ENCODE results near the gene MYH7B. TPM values are rescaled to one million over a fixed set of nuclear protein-coding genes. Genes with fewer than 3 reads are reported as not detected.

The MYH7B gene
- total and polyA plus RNA-seq, 12 donors = 0.07 to 9.6 (median 0.45) TPM; not detected in 1

DNA sequence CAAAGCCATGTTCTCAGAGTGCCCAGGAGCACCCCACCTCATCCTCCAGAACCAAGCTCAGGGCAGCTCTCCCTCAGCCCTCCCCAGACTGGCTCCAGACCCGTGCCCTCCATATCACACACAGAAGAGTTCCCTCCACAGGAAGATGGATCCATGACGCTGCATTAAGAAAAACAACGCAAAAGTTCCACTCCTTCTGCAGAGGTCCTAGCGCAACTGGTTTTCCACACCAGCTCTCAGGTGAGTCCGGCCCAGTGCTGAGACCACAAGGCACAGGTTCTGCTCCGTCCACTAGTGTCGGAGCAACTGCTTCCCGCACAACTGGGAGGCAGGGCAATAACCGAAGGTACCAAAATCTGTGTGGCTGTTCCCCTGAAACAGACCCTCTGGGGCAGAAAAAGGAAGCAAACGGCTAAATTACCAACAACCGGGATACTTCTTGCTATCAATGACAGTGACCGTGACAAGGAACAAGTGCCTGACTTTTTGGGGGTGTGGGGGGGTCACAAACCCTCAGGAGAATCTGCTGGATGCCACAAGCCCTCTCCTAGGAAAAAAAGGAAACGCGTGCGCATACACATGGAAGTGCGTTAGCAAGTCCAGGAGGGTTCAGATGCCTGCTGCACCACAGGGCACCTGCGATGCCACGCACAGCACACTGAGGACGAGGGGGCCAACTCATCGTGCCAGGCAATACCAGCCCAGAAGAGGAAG lies 49.2 kb downstream of the MYH7B start:
- WGBS, 4 donors = 91 to 96% (median 93%) methylated on average over 17 to 20 of the region's 20 CpGs
- intact Hi-C loops (cut with DNase I) = no loop called here

More for the DNA sequence above, 49.2 kb downstream of the MYH7B start:
- no peak overlapping the region for H3K4me3 ChIP-seq
- H3K36me3 ChIP-seq (replicated peaks in 1 of 2) = peaks cover 0 to 99% of the 10 kb centered on the region in 2 donors
- H3K9me3 ChIP-seq (replicated peaks in 1 of 3) = no peaks in the 10 kb centered on the region
- peak in 4 of 7 donors; percentile 7 to 17 (median 10) for DNase-seq
- H3K27ac ChIP-seq = no peak overlapping the region
- peaks cover 15% of the 10 kb centered on the region in 2 donors for H3K4me1 ChIP-seq (replicated peaks in 1 of 2)
- no peaks in the 10 kb centered on the region for H3K27me3 ChIP-seq
- TF ChIP-seq, protein P1, sequence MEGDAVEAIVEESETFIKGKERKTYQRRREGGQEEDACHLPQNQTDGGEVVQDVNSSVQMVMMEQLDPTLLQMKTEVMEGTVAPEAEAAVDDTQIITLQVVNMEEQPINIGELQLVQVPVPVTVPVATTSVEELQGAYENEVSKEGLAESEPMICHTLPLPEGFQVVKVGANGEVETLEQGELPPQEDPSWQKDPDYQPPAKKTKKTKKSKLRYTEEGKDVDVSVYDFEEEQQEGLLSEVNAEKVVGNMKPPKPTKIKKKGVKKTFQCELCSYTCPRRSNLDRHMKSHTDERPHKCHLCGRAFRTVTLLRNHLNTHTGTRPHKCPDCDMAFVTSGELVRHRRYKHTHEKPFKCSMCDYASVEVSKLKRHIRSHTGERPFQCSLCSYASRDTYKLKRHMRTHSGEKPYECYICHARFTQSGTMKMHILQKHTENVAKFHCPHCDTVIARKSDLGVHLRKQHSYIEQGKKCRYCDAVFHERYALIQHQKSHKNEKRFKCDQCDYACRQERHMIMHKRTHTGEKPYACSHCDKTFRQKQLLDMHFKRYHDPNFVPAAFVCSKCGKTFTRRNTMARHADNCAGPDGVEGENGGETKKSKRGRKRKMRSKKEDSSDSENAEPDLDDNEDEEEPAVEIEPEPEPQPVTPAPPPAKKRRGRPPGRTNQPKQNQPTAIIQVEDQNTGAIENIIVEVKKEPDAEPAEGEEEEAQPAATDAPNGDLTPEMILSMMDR (IDR thresholded peaks at IDR 0.05) = no peak
- TF ChIP-seq POLR2A (IDR thresholded peaks at IDR 0.05) = no peak

MicroRNAs encoded within 50 kb of the gene (microRNA counts, 767-probe panel; counts per million panel counts)
- microRNA hsa-miR-499a-3p = 0 to 4,800 counts per million in 2 donors
- 0 counts per million in 2 donors for microRNA hsa-miR-499a-5p
- 0 counts per million in 2 donors for microRNA hsa-miR-499b-3p
- microRNA hsa-miR-499b-5p = 0 counts per million in 2 donors

Small RNA genes lying within 50 kb of the gene (microRNA-seq; reads per million reads assigned to microRNA genes)
- 0 reads per million in 3 donors for gene MIR499A
- gene MIR499B = 0 reads per million in 3 donors

Small RNA genes lying within 50 kb of the gene (small RNA-seq; reads per million reads assigned to genes)
- 0.08 to 0.12 reads per million in 2 donors for gene MIR499A

Other genes starting within 250 kb of the MYH7B start
- gene NCOA6, start 130.2 kb upstream of the MYH7B start, total RNA-seq = 10 to 100 TPM; 12.2 to 25.4 (median 19.0) TPM
- 10 to 100 TPM; 31.8 to 58.2 (median 34.0) TPM for gene NCOA6, start 130.2 kb upstream of the MYH7B start, polyA plus RNA-seq
- gene GGT7, start 83.0 kb upstream of the MYH7B start, total RNA-seq = 10 to 100 TPM in 7 of 9 donors, 1 to 10 TPM in 2; 6.5 to 24.8 (median 15.1) TPM
- gene GGT7, start 83.0 kb upstream of the MYH7B start, polyA plus RNA-seq = 10 to 100 TPM in 2 of 3 donors, 1 to 10 TPM in 1; 5.3 to 27.8 (median 12.2) TPM
- gene ACSS2, start 79.3 kb upstream of the MYH7B start, total RNA-seq = 100 to 1,000 TPM in 7 of 9 donors, 10 to 100 TPM in 2; 81.4 to 353 (median 132) TPM
- 100 to 1,000 TPM; 148 to 386 (median 161) TPM for gene ACSS2, start 79.3 kb upstream of the MYH7B start, polyA plus RNA-seq
- gene GSS, start 62 bp upstream of the MYH7B start, total RNA-seq = 10 to 100 TPM; 52.4 to 99.3 (median 79.3) TPM
- 100 to 1,000 TPM in 2 of 3 donors, 10 to 100 TPM in 1; 61.9 to 120 (median 116) TPM for gene GSS, start 62 bp upstream of the MYH7B start, polyA plus RNA-seq
- gene TRPC4AP, start 136.9 kb downstream of the MYH7B start, total RNA-seq = 10 to 100 TPM; 33.8 to 87.2 (median 80.5) TPM
- gene TRPC4AP, start 136.9 kb downstream of the MYH7B start, polyA plus RNA-seq = 10 to 100 TPM; 50.2 to 68.5 (median 56.2) TPM
- 10 to 100 TPM; 29.3 to 62.5 (median 38.1) TPM for gene EDEM2, start 191.5 kb downstream of the MYH7B start, total RNA-seq
- 10 to 100 TPM; 16.2 to 39.4 (median 25.0) TPM for gene EDEM2, start 191.5 kb downstream of the MYH7B start, polyA plus RNA-seq
- 10 to 100 TPM in 8 of 9 donors, 1 to 10 TPM in 1; 5.7 to 87.0 (median 28.5) TPM for gene PROCR, start 216.2 kb downstream of the MYH7B start, total RNA-seq
- 10 to 100 TPM; 21.4 to 51.7 (median 29.8) TPM for gene PROCR, start 216.2 kb downstream of the MYH7B start, polyA plus RNA-seq